DOHH2 (cell line): ENCODE measurements around the gene DYRK2.

Experiments used
- H3F3A ChIP-seq: fragments of 200-600 bp; sonication (generic), shearing (Covaris generic); 2 replicates; pipeline ENCODE4 v1.6.0; 2016; ENCODE audit warnings: antibody characterized with exemption, mild to moderate bottlenecking; ENCODE audit not compliant: control insufficient read depth, insufficient read depth
- H3K27ac ChIP-seq: fragments of 200-600 bp; sonication (generic); 2 replicates; pipeline ENCODE4 v1.5.1; 2014; ENCODE audit warnings: low read depth, mild to moderate bottlenecking, low read length, moderate library complexity
- H3K27me3 ChIP-seq: fragments of 200-600 bp; sonication (generic); 2 replicates; pipeline ENCODE4 v1.6.1; 2014; ENCODE audit warnings: mild to moderate bottlenecking, low read length, mixed read lengths; ENCODE audit not compliant: control insufficient read depth
- H3K36me3 ChIP-seq: fragments of 200-600 bp; sonication (generic); 2 replicates; pipeline ENCODE4 v1.6.1; 2014; ENCODE audit warnings: mild to moderate bottlenecking, low read length, moderate library complexity, mixed read lengths; ENCODE audit not compliant: control insufficient read depth
- H3K4me1 ChIP-seq: fragments of 200-600 bp; sonication (generic); 2 replicates; pipeline ENCODE4 v1.6.1; 2014; ENCODE audit warnings: mild to moderate bottlenecking, low read length, mixed read lengths; ENCODE audit not compliant: control insufficient read depth
- H3K4me2 ChIP-seq: fragments of 200-600 bp; sonication (generic); 2 replicates; pipeline ENCODE4 v1.6.0; 2014; ENCODE audit warnings: mild to moderate bottlenecking, low read length, moderate library complexity
- H3K4me3 ChIP-seq: fragments of 200-600 bp; sonication (generic); 2 replicates; pipeline ENCODE4 v1.5.1; 2014; ENCODE audit warnings: mild to moderate bottlenecking, low read length, mixed read lengths
- H3K79me2 ChIP-seq: fragments of 200-600 bp; sonication (generic); 2 replicates; pipeline ENCODE4 v1.6.1; 2014; ENCODE audit warnings: mild to moderate bottlenecking, low read length, mixed read lengths; ENCODE audit not compliant: control insufficient read depth
- H3K9me2 ChIP-seq: fragments of 200-600 bp; sonication (generic); replicated peaks from 2 replicates; pipeline ENCODE4 v1.6.1; 2014; ENCODE audit warnings: mild to moderate bottlenecking, low read length, mixed read lengths; ENCODE audit not compliant: control insufficient read depth
- H3K9me3 ChIP-seq: fragments of 200-600 bp; sonication (generic); 2 replicates; pipeline ENCODE4 v1.6.1; 2014; ENCODE audit warnings: antibody characterized with exemption, low read length, mixed read lengths; ENCODE audit not compliant: control insufficient read depth, insufficient read depth
- H4K20me1 ChIP-seq: fragments of 200-600 bp; sonication (generic); 2 replicates; pipeline ENCODE4 v1.6.0; 2014; ENCODE audit warnings: low read depth, mild to moderate bottlenecking, antibody characterized with exemption, low read length, moderate library complexity; ENCODE audit not compliant: control insufficient read depth, insufficient read depth
- EZH2phosphoT487 ChIP-seq: fragments of 200-600 bp; sonication (generic); IDR thresholded peaks from 2 replicates; pipeline ENCODE4 v1.6.1; 2017; ENCODE audit warnings: borderline replicate concordance, mild to moderate bottlenecking, antibody characterized with exemption, low read length, moderate library complexity, mixed read lengths
- TF ChIP-seq, protein P1 (sequence below): fragments of 200-600 bp; sonication (generic); IDR thresholded peaks from one replicate; pipeline ENCODE4 v1.5.1; 2014; ENCODE audit warnings: antibody characterized with exemption, mild to moderate bottlenecking, low read depth, low read length; ENCODE audit not compliant: poor library complexity, severe bottlenecking

DYRK2 gene

DNA sequence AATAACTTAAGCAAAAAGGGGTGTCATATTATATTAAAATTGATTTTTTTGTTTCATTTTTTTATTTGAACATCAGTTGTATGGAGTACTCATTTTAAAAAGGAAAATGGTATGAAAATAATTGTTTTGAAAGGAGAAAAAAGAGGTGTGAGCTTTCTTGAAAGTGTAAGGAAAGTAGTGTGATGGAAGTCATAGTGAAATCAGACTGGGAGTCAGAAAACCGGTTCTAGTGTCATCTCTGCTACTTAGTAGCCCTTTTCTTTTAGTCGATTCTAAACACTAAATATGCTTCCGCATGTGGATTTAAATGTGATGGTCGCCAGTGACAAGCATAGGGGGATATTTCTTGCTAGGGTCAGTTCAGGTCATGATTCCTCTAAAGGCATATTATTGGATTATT, 1.8 kb upstream of the DYRK2 start:
- Histone ChIP-seq H3K4me2 (no peak overlapping the region), H3K79me2 (peaks cover 37% of the 10 kb centered on the region), H4K20me1 (peaks cover 9% of the 10 kb centered on the region; the same call in 1 of the 2 replicates), H3K27me3 (no peaks in the 10 kb centered on the region), H3K4me1 (peaks cover 28% of the 10 kb centered on the region), H3K9me2 (no peaks in the 10 kb centered on the region), H3F3A (0 out of 2 replicates have a peak, but pooled peaks cover 11% of the 10 kb centered on the region), H3K4me3 (no peak overlapping the region), H3K9me3 (no peaks in the 10 kb centered on the region), H3K36me3 (peaks cover 25% of the 10 kb centered on the region), H3K27ac (no peak overlapping the region)
- TF ChIP-seq, protein P1, sequence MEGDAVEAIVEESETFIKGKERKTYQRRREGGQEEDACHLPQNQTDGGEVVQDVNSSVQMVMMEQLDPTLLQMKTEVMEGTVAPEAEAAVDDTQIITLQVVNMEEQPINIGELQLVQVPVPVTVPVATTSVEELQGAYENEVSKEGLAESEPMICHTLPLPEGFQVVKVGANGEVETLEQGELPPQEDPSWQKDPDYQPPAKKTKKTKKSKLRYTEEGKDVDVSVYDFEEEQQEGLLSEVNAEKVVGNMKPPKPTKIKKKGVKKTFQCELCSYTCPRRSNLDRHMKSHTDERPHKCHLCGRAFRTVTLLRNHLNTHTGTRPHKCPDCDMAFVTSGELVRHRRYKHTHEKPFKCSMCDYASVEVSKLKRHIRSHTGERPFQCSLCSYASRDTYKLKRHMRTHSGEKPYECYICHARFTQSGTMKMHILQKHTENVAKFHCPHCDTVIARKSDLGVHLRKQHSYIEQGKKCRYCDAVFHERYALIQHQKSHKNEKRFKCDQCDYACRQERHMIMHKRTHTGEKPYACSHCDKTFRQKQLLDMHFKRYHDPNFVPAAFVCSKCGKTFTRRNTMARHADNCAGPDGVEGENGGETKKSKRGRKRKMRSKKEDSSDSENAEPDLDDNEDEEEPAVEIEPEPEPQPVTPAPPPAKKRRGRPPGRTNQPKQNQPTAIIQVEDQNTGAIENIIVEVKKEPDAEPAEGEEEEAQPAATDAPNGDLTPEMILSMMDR = no peak
- TF ChIP-seq EZH2phosphoT487 = no peak

DNA sequence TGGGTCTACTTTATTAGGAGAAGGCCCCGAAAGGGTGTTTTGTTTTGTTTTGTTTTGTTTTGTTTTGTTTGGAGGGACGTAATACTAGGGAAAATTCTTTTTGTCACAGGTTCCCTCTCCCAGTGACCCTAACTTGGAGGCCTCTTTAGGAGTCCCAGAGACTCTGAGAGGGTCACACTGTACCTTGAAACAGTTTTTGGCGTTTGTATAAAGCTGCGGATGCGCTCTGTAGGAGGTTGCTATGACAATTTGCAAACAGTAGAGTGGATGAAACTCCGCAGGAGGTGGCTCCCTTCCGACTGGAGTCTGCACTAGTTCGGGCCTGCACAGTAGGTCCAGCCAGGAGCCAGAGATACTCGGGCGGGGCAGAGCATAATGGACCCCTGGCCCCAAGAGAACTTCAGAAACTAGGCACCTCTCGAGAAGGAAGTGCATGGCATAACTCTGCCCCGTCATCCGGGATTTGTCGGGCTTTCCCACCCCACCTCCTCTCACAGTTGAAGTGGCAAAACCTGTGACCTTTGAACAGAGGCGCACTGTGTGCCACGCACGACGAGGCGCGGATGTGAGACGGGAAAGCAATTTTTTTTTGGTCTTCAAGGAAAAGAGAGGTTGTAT, 1.3 kb upstream of the DYRK2 start:
- peaks cover 9% of the 10 kb centered on the region; the same call in 1 of the 2 replicates for H4K20me1 ChIP-seq
- peak overlapping the region; percentile 97 for H3K4me3 ChIP-seq
- H3K9me3 ChIP-seq = no peaks in the 10 kb centered on the region

DNA sequence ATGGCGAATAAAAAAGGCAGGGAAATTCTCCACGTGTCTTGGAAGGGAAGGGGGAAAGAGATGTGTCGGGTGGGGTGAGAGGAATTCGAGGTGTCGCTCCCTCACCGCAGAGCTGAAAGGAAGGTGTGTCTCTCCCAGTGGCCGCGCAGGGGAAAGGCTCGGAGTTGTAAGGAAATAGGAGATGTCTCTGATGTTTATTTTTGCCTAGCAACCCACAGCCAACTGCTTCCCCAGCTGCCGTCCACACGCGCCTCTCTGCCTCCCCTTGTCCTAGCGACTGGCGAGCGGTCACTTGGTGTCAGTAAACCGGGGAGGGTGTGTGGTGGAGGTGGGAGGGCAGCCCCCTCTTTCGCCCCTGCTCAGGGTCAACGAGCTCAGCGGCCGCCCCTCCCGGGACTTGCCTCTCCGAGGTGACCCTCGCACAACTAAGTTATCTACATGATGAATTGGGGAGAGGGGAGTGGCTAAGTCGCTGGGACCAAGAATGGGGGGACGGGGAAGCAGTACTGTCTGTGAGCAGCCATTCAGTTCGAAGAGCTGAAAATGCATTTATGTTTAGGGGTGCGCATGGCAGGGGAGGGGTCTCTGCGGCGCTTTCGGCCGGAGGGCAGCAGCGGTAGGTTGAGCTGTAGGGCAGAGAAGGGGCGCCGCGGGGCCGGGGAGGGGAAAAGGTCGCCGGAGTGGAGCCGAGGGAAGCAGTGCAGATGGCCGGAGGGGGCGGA, 585 bp upstream of the DYRK2 start:
- H3K9me3 ChIP-seq = no peaks in the 10 kb centered on the region
- TF ChIP-seq, protein P1 = peak; percentile 11
- no peak for TF ChIP-seq EZH2phosphoT487
- 0 out of 2 replicates have a peak, but pooled peaks cover 11% of the 10 kb centered on the region for H3F3A ChIP-seq
- H3K27me3 ChIP-seq = no peaks in the 10 kb centered on the region
- no peaks in the 10 kb centered on the region for H3K9me2 ChIP-seq
- peaks cover 9% of the 10 kb centered on the region; the same call in 1 of the 2 replicates for H4K20me1 ChIP-seq
- peaks cover 34% of the 10 kb centered on the region for H3K36me3 ChIP-seq
- H3K4me3 ChIP-seq = peak overlapping the region; percentile 97
- H3K4me1 ChIP-seq = peaks cover 32% of the 10 kb centered on the region
- peaks cover 49% of the 10 kb centered on the region for H3K79me2 ChIP-seq
- H3K4me2 ChIP-seq = peak overlapping the region; percentile 100
- H3K27ac ChIP-seq = peak overlapping the region; percentile 59

More for the DNA sequence above, 1.3 kb upstream of the DYRK2 start:
- TF ChIP-seq EZH2phosphoT487 = no peak
- TF ChIP-seq, protein P1 = no peak
- H3F3A ChIP-seq = 0 out of 2 replicates have a peak, but pooled peaks cover 11% of the 10 kb centered on the region
- no peak overlapping the region for H3K27ac ChIP-seq
- H3K79me2 ChIP-seq = peaks cover 42% of the 10 kb centered on the region
- no peaks in the 10 kb centered on the region for H3K9me2 ChIP-seq
- H3K36me3 ChIP-seq = peaks cover 28% of the 10 kb centered on the region
- H3K27me3 ChIP-seq = no peaks in the 10 kb centered on the region
- peak overlapping the region; percentile 100 for H3K4me2 ChIP-seq
- H3K4me1 ChIP-seq = peaks cover 31% of the 10 kb centered on the region
